SKM-1 treated with dmso at 0.1 percent for 144 hours (cell line): ENCODE results near the gene PCSK5.
"Not testable (repeated sequence)": the region's sequence is repeated elsewhere in the genome, so short reads cannot be mapped to it uniquely, and the experiment has no call there.

Experiments used
- DNase-seq: peaks from one replicate; lab custom pipeline; 2025; ENCODE audit not compliant: unreplicated experiment; lab: John Stamatoyannopoulos, UW

PCSK5 gene

GRCh38 chr9:75890472-75891276 is at the start of gene PCSK5:
Gene PCSK5 (plus strand): TSS chr9:75890673. CDS start chr9:75891182, 509 bp downstream.
- peak; percentile 36 for DNase-seq

- no peak for DNase-seq
Observed at GRCh38 chr9:75844321-75844720, 46.2 kb upstream of the PCSK5 start.

GRCh38 chr9:75845806-75846205 is 44.7 kb upstream of the PCSK5 start:
- no peak for DNase-seq

GRCh38 chr9:75847085-75847484 is 43.4 kb upstream of the PCSK5 start:
- DNase-seq, result no peak

GRCh38 chr9:75850459-75851200 is 39.8 kb upstream of the PCSK5 start:
- DNase-seq, result no peak

GRCh38 chr9:75851917-75852316 is 38.6 kb upstream of the PCSK5 start:
- no peak for DNase-seq

GRCh38 chr9:75852746-75853145 is 37.7 kb upstream of the PCSK5 start:
- DNase-seq, result no peak

- no peak for DNase-seq
Observed at GRCh38 chr9:75855509-75855908, 35.0 kb upstream of the PCSK5 start.

- DNase-seq, result no peak
Observed at GRCh38 chr9:75858497-75859092, 31.9 kb upstream of the PCSK5 start.

GRCh38 chr9:75864266-75864665 is 26.2 kb upstream of the PCSK5 start:
- DNase-seq, result no peak

- DNase-seq, result no peak
Observed at GRCh38 chr9:75866273-75866871, 24.1 kb upstream of the PCSK5 start.

GRCh38 chr9:75868526-75868925 is 21.9 kb upstream of the PCSK5 start:
- DNase-seq, result not testable (repeated sequence)

GRCh38 chr9:75869236-75869635 is 21.2 kb upstream of the PCSK5 start:
- DNase-seq, result peak; percentile 59

- no peak for DNase-seq
Observed at GRCh38 chr9:75870450-75870849, 20.0 kb upstream of the PCSK5 start.

GRCh38 chr9:75871624-75872023 is 18.8 kb upstream of the PCSK5 start:
- DNase-seq, result no peak

- no peak for DNase-seq
Observed at GRCh38 chr9:75873712-75874111, 16.8 kb upstream of the PCSK5 start.

- DNase-seq, result no peak
Observed at GRCh38 chr9:75876999-75877640, 13.4 kb upstream of the PCSK5 start.

- DNase-seq, result no peak
Observed at GRCh38 chr9:75878488-75878860, 12.0 kb upstream of the PCSK5 start.

- DNase-seq, result no peak
Observed at GRCh38 chr9:75880618-75881017, 9.9 kb upstream of the PCSK5 start.

GRCh38 chr9:75881761-75882160 is 8.7 kb upstream of the PCSK5 start:
- no peak for DNase-seq

GRCh38 chr9:75885652-75886051 is 4.8 kb upstream of the PCSK5 start:
- no peak for DNase-seq
